HuH-7.5 (cell line): ENCODE results near the gene DLGAP1.
A peak's percentile ranks its signal among the peaks of the same experiment; 100 is the strongest.
"Not testable (repeated sequence)": the region's sequence is repeated elsewhere in the genome, so short reads cannot be mapped to it uniquely, and the experiment has no call there.

Source experiments
- DNase-seq: peaks from one replicate; pipeline ENCODE4 v3.0.0; 2011; ENCODE audit warnings: low spot score

Gene DLGAP1

GRCh38 chr18:3495691-3496430, 959.2 kb downstream of the DLGAP1 start:
- DNase-seq = no peak

GRCh38 chr18:3494569-3494968, 960.5 kb downstream of the DLGAP1 start:
- DNase-seq = no peak

- peak; percentile 63 for DNase-seq
Measured at GRCh38 chr18:3494245-3494526, 960.9 kb downstream of the DLGAP1 start.

- DNase-seq = no peak
Measured at GRCh38 chr18:3493501-3494244, 961.4 kb downstream of the DLGAP1 start.

GRCh38 chr18:3492721-3493120, 962.4 kb downstream of the DLGAP1 start:
- no peak for DNase-seq

- DNase-seq = no peak
Measured at GRCh38 chr18:3491981-3492555, 963.0 kb downstream of the DLGAP1 start.

- no peak for DNase-seq
Measured at GRCh38 chr18:3489462-3489861, 965.6 kb downstream of the DLGAP1 start.

GRCh38 chr18:3486512-3486911, 968.6 kb downstream of the DLGAP1 start:
- DNase-seq = no peak

- no peak for DNase-seq
Measured at GRCh38 chr18:3485153-3486149, 969.7 kb downstream of the DLGAP1 start.

- DNase-seq = no peak
Measured at GRCh38 chr18:3482258-3482657, 972.8 kb downstream of the DLGAP1 start.

- peak; percentile 64 for DNase-seq
Measured at GRCh38 chr18:3481696-3482210, 973.4 kb downstream of the DLGAP1 start.

GRCh38 chr18:3480827-3481573, 974.1 kb downstream of the DLGAP1 start:
- DNase-seq = no peak

- no peak for DNase-seq
Measured at GRCh38 chr18:3479978-3480509, 975.1 kb downstream of the DLGAP1 start.

GRCh38 chr18:3478262-3478978, 976.7 kb downstream of the DLGAP1 start:
- no peak for DNase-seq

GRCh38 chr18:3472681-3473544, 982.2 kb downstream of the DLGAP1 start:
- no peak for DNase-seq

- DNase-seq = not testable (repeated sequence)
Measured at GRCh38 chr18:3472121-3472520, 983.0 kb downstream of the DLGAP1 start.

GRCh38 chr18:3471141-3471648, 983.9 kb downstream of the DLGAP1 start:
- no peak for DNase-seq

GRCh38 chr18:3468833-3469232, 986.3 kb downstream of the DLGAP1 start:
- DNase-seq = no peak
